Measurements from ENCODE around the gene RNASEL.
"Not testable (repeated sequence)": the region's sequence is repeated elsewhere in the genome, so short reads cannot be mapped to it uniquely, and the experiment has no call there.

Gene RNASEL

DNA sequence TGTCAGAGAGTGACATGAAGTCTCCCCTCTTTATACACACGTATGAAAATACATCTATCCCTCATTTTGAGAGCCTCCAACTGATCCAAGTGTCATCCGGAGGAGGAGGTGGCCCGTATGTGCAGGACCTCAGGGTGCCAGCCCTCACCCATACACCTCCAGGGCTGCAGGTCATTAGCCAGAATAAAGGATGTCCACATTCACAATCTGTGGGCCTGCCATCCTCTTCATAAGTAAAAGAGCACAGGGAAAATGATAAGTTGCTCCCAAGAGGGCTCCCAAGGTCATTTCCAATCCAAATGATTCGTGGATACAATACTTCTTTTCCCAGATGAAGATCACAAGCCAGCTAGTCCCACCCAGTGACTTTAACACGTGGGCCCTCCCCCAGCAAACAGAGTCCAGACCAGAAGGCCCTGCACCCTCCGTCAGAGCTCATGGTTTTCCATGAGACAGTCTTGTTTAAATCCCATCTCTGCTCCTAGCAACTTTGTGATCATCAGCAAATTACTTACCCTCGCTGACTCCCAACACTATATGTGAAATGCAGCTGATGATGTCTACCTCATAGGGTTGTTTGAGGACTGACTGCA lies 28.6 kb downstream of the RNASEL start:
- DNase-seq = no peak

DNA sequence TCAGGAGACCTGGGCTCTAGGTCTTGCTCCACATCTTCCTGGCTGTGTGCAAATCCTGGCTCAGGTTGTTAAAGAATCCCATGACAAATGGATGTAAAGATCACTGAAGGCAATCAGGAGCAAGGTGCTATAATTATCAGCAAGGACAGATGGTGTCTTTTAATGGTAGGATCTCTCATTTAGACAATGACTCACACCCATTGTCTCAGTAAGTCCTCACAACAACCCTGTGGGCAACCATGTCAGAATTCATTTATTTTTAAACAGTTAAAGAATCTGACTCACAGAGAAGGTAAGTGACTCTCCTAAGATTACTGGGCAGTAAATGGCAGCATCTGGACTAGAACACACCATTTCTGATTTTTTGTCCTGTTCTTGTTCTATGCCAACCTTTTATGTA lies 32.8 kb downstream of the RNASEL start:
- DNase-seq = no peak

DNA sequence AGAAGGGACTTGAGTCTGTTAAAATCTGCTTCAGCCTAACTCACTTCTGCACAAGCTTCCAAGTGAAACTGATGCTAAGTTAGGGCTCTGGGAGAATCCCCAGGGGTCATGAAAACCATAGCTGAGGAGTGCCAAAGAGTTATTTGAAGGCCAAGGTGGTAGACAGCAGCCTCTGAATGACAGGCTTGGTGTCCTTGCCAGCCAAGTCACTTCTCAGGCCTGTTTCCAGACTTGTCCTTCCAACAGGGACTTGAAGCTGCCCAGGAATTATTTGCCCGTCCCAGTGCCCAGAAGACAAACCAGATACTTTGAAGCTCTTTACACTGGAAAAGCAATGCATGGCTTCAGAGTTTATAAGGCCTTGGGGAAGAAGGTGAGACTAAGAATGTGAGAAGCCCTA lies 33.6 kb downstream of the RNASEL start:
- DNase-seq = no peak

DNA sequence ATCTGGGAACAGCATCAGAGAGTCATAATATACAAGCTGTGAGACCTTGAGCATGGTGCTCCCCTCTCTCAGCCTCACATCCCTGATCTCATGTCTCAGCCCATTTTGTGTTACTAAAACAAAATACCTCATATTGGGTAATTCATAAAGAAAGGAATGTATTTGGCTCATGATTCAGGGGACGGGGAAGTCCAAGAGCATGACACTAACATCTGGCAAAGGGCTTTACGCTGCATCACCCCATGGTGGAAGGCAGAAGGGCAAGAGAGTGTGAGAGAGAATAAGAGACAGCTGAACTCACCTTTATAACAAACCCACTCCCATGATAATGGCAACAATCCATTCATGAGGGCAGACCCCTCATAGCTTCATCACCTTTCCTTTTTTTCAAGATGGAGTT lies 36.5 kb downstream of the RNASEL start:
- no peak for DNase-seq

DNA sequence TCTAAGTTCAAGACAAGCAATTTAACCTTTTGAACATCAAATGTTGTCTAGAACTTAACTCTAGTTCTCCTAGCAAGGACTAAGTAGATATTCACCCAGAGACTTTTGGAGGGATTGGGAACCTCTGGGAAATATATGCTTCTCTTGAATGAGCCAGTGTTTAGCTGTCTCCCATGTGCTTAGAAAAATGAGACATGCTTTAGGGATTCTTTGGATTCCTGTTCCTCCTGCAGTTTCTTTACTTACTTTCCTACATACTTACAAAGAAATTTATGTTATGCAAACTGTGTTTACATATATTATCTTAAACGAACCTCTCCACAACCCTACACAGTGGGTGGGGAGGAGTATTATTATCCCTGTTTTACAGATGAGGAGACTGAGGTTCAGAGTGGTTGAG lies 39.2 kb downstream of the RNASEL start:
- DNase-seq = no peak

DNA sequence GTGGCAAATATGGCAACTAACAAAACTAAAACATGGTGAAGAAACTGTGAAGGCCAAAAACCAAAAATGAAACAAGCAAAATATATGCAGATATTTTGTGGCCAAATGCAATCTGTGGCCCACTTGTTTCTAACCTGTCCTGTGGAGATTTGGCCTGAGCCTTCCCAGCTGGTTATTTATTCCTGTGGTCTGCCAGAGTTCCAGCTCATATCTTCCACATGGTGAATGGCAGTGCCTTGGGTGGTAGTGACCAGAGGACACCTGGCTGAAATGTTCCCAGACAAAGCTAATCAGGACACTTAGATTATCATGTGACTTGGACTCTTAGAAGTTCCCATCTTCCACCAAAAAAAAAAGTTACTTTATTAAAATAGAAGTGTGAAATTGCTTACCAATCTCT lies 39.7 kb downstream of the RNASEL start:
- DNase-seq = no peak

DNA sequence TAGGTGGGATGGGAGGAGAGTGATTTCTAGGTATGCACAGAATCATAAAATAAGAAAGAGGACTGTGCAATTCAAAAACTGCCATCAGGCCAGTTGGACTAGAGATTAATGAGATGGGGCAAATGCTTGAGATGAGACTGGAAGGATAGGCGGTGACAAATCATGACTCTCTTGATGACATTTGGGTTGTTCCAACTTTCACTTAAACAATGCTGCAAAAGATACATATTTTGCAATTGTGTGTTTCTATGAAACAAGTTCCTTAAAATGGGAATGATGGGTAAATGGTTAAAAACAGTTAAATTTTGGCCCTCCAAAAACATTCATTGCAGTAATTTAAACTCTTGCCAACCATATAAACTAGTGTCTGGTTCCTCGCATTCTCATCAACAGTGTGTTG lies 55.2 kb downstream of the RNASEL start:
- no peak for DNase-seq

DNA sequence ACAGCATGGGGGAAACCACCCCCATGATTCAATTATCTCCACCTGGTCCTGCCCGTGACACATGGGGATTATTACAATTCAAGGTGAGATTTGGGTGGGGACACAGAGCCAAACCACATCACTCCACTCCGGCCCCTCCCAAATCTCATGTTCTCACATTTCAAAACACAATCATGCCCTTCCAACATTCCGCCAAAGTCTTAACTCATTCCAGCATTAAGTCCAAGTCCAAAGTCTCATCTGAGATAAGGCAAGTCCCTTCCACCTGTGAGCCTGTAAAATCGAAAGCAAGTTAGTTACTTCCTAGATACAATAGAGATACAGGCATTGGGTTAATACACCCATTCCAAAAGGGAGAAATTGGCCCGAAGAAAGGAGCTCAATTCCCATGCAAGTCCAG lies 60.9 kb downstream of the RNASEL start:
- not testable (repeated sequence) for DNase-seq

DNA sequence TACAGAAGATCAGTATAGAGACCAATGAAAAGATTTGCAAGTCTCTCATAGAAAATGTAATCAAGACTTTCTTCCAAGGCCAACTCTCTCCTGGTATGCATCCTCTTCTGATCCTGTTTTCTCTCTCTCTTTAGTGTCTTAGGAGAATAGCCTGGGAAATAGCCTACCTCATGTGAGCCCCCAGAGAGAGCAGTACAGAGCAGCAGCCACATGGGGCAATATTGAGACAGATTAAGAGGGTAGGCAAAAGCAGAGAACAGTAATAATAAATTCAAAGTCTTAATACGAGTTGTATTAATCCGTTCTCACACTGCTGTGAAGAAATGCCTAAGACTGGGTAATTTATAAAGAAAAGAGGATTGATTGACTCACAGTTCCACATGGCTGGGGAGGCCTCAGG lies 61.4 kb downstream of the RNASEL start:
- no peak for DNase-seq

DNA sequence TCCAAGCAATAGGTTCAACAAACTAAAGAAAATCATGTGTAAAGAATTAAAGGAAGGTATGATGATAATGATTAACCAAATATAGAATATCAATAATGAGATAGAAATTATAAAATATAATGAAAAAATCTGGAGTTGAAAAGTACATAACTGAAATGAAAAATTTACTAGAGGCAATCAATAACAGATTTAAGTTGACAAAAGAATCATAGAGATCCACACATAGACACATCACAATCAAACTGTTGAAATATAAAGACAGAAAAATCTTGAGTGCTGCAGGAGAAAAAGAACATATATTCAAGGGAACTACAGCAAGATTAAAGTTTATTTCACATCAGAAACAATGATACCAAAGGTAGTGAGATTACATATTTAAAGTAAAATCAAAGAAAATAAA lies 63.7 kb downstream of the RNASEL start:
- DNase-seq = no peak
